Measurements from ENCODE around the gene NEK10.

Gene NEK10

DNA sequence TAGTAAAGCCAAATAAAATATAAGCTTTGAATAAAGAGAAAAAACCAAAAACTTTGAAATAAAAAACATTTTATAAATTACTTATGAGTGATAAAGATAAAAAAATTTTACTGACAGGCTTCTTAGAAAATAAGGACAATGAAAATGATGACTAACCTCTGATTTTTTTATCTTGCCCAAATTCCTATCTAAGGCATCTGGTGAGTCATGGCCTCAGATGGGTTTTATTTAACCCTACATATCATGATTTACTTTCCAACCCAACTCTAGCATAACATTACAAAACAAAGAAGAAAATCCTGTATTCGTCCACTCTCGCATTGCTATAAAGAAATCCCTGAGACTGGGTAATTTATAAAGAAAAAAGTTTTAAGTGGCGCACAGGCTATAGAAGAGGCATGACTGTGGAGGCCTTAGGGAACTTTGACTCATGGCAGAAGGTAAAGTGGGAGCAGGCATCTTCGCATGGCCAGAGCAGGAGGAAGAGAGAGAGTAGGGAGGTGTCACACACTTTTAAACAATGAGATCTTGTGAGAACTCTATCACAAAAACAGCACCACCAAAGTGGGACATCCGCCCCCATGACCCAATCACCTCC, 152.1 kb downstream of the NEK10 start:
- no peak for DNase-seq (ENCODE audit: low read depth)
- H3K4me3 ChIP-seq (ENCODE audit: low read length) = no peak overlapping the region
- TF ChIP-seq, protein P1, sequence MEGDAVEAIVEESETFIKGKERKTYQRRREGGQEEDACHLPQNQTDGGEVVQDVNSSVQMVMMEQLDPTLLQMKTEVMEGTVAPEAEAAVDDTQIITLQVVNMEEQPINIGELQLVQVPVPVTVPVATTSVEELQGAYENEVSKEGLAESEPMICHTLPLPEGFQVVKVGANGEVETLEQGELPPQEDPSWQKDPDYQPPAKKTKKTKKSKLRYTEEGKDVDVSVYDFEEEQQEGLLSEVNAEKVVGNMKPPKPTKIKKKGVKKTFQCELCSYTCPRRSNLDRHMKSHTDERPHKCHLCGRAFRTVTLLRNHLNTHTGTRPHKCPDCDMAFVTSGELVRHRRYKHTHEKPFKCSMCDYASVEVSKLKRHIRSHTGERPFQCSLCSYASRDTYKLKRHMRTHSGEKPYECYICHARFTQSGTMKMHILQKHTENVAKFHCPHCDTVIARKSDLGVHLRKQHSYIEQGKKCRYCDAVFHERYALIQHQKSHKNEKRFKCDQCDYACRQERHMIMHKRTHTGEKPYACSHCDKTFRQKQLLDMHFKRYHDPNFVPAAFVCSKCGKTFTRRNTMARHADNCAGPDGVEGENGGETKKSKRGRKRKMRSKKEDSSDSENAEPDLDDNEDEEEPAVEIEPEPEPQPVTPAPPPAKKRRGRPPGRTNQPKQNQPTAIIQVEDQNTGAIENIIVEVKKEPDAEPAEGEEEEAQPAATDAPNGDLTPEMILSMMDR (conservative IDR thresholded peaks at IDR 0.05; ENCODE audit: low read depth, low read length) = no peak

DNA sequence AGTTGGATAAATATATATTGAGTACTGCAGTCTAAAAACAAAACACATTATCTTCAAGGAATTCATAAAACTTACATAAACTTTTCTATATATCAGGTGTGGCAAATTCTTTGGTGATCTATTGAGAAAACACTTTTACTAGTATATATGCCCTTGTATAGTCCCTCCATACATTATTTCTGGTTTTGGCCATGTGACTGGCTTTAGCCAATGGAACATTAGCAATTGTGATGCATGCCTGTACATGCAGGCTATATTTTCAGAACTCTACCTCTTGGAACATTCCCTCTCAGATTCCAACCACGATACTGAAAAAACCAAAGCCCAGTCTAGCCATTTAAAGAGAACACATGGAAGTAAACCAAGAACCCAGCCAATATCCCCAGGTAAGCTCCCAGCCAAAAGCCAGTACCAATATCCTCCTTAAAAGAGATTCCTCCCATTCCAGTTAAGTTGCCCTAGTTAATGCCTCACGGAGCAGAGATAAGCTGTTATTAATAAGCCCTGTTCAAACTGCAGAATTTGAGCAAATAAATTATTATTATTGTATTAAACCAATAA, 152.8 kb downstream of the NEK10 start:
- TF ChIP-seq, protein P1 (conservative IDR thresholded peaks at IDR 0.05; ENCODE audit: low read depth, low read length) = no peak
- no peak for DNase-seq (ENCODE audit: low read depth)

DNA sequence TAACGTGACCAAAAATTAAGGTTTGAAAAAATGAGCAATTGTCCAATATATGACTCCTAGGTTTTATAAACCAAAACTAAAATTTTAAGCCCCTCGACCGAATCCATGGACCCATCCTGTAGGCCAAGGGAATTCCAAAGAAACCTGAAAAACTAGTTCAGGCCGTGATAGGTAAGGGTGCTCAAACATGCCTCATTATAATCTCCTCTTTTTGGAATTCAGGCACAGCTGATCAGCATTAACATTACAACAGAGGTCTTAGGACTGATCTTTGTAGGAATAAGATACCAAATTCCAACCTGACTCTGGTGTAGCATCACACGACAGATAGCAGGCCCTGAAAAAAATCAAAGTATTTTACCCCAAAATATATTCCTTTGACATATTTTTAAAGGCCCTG, 155.7 kb downstream of the NEK10 start:
- DNase-seq (ENCODE audit: low read depth) = no peak
- H3K4me3 ChIP-seq (ENCODE audit: low read length) = no peak overlapping the region
- TF ChIP-seq, protein P1 (conservative IDR thresholded peaks at IDR 0.05; ENCODE audit: low read depth, low read length) = no peak

More for the DNA sequence above, 152.8 kb downstream of the NEK10 start:
- no peak overlapping the region for H3K4me3 ChIP-seq (ENCODE audit: low read length)

DNA sequence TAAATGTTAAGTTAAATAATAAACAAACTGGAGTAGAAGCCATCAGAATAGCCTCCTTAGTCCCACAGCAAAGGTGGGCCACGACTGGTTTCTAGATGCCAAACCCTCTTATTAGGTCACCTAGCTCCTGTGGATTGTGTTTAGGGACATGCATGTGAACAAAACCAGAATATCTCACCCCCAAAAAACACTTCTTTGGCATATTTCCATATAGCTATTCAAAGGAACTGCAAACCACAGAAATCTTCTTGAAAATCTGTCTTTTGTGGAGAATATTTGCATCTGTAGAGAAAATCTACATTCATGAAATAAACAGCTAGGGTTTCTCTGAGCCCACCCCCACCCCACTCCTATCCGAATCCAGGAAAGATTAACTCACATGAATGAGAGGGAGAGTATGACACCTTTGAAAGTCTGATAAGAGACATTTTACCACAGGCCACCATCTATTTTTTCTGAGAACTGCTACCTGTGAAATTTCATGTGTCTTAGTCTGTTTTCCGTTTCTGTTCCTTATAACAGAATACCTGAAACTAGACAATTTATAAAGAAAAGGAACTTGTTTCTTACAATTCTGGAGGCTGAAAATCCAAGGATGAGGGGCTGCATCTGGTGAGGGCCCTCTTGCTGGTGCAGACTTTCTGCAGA, 159.4 kb downstream of the NEK10 start:
- TF ChIP-seq, protein P1 (conservative IDR thresholded peaks at IDR 0.05; ENCODE audit: low read depth, low read length) = no peak
- no peak for DNase-seq (ENCODE audit: low read depth)

DNA sequence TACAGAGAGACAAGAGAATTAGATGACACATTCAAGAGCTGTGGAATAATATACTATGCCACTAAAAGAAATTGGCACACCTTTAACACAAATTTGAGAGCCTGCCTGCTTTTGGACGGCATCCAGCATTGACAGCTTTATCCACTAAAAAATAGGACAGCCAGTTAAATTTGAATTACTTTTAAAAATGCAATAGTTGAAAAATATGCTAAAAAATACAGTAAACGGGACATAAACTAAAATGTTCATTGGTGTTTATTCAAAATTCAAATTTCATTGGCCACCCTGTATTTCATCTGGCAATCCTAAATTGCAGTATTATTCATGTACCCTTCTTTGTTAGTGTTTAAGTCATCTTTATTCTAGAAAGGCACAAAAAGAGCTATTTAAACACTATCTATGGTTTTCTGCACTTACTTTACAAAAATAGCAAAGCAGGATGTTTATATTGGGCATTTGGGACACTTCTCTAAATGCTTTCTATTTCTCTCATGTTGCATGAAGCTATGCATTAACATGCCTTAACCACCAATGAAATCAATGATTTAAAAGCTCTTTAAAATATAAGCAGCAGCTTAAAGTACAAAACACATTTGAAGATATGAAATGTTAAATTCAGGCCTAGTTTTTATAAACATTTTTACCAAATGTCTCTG, 160.1 kb downstream of the NEK10 start:
- TF ChIP-seq, protein P1 (conservative IDR thresholded peaks at IDR 0.05; ENCODE audit: low read depth, low read length) = no peak
- no peak overlapping the region for H3K4me3 ChIP-seq (ENCODE audit: low read length)
- DNase-seq (ENCODE audit: low read depth) = no peak

More for the DNA sequence above, 159.4 kb downstream of the NEK10 start:
- H3K4me3 ChIP-seq (ENCODE audit: low read length) = no peak overlapping the region

DNA sequence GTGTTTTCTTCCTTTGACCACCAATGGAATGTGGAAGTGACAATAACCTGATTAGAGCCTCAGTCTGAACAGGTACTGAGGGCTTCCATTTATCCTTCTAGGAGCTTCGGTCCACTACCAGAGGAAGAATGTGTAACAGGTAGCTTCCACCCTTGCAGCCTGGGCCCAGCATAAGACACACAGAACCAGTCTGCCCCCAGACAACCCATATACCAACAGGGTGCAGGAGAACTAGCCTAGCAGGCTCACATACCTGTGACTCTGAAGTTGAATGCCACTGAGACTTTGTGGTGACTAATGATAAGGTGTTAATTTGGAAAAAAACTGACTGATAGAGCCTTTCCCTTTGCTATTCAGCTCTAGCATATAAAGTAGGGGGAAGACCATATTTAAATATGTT, 166.2 kb downstream of the NEK10 start:
- DNase-seq (ENCODE audit: low read depth) = no peak
- TF ChIP-seq, protein P1 (conservative IDR thresholded peaks at IDR 0.05; ENCODE audit: low read depth, low read length) = no peak
- H3K4me3 ChIP-seq (ENCODE audit: low read length) = no peak overlapping the region

Data from retinal pigment epithelial cell (primary cell).